GM11168 (cell line): ENCODE measurements around the gene PPP1R14C.

ENCODE experiments used
- in situ Hi-C: fragments of 300-500 bp; cut with MboI; formaldehyde crosslinking; loops from one replicate; pipeline ENCODE4 v1.12.0; 2022; ENCODE audit warnings: low sequenced_read_pairs; ENCODE audit not compliant: unreplicated experiment

Gene PPP1R14C

DNA sequence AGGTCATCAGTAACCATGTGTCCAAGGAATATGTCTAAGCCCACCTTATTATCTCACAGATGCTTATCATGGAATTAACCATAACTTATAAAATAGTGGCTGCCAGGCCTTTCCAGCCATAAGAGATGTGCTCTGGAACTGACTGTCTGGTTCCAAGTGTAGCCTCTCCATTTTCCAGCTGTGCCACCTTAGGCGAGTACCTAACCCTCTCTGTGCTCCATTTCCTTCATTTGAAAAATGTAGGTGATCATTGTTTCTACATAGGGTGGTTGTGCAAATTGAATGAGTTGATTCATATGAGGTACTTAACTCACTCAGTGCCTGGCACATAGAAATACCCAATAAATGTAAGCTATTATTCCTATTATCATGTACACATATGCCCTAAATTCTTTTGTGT, 123.5 kb downstream of the PPP1R14C start:
- in situ Hi-C loops: no loop called here

DNA sequence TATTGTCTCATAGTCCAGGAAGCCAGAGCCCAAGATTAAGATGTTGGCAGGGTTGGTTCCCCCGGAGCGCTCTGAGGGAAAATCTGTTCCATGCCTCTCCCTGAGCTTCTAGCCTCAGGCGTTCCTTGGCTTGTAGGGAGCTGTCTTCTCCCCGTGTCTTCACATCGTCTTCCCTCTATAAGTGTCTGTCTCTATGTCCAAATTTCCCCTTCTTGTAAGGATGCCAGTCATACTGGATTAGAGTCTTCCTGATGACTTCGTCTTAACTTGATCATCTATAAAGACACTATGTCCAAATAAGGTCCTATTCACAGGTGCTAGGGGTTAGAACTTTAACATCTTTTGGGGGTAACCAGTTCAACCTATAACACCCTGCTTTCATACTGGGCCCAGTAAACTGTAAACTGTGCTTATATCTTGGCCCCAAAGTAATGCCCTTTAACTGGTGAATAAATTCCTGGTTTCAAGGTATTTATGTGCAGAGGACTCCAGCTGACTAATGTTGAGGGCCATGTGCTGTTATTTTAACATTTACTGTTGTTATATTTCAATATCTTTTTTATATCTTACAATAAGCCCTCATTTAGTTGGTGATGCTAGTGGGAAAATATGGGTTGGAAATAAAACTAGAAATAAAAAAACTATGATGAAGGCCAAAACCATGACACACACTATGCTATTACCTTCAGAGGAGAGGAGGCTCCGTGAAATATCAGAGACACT, 124.3 kb downstream of the PPP1R14C start:
- in situ Hi-C loops: no loop called here

DNA sequence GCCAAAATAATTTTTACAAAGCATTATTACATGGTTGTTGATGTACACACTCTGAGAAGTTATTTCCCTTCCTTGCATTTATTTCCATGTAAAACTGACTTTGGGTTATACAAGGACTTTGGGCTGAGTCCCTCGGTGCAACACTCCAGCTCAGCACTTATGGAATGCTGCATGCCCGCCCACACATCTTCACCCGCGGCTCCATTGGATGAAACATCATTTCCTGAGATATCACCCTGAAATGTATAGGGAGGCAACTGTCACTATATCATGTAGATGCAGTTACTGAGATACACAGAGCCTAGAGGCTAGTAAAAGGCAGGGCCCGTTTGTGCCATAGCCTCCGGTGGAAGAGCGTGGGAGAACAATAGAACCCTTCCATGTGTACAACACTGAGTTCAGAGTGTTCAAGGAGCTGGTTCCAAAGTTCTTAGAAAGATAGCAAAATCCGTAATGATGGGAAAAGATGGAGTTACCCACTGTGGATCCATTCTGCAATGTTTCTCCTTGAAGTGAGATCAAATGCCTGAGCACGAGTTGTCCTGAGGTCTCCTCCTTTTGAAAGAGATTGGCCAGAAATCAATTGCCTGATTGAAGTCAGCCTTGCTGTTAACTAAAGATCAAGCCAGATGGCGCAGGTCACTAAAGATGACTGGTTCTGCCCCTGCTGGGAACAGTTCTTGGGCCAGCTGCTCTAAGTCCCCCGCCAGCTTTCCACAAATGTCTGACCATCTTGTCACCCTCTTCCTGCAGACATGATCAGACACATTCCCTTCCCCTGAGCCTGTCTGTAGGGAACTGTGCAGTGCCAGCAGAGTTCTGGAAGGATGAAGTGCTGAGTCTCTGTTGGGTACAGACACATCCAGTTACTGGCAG, 125.1 kb downstream of the PPP1R14C start:
- in situ Hi-C loops: no loop called here

DNA sequence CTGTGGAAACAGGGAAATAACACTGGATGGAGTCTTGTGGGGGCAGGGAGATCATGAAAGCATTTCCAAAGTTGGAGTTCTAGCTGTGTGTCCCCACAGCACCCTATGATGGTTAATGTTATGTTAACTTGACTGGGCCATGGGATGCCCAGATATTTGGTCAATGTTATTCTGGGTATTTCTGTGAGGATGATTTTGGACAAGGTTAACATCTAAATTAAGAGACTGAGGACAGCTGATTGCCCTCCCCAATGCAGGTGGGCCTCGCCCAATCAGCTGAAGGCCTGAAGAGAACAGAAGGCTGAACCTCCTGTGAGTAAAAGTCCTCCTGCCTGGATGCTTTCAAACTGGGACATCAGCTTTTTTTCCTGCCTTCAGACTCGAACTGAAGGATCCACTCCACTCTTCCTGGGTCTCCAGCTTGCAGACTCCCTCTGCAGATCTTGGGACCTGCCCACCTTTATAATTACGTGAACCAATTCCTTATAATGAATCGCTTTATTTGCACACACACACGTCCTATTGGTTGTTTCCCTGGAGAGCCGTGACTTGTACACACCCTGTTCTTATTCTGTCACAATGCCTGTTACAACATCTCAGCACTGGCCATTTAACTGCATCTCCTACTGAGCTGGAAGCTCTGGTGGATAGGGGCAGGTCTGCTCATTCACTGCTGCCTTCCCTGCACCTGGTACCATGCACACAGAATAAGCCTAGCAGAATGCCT, 126.4 kb downstream of the PPP1R14C start:
- in situ Hi-C loops: no loop called here

DNA sequence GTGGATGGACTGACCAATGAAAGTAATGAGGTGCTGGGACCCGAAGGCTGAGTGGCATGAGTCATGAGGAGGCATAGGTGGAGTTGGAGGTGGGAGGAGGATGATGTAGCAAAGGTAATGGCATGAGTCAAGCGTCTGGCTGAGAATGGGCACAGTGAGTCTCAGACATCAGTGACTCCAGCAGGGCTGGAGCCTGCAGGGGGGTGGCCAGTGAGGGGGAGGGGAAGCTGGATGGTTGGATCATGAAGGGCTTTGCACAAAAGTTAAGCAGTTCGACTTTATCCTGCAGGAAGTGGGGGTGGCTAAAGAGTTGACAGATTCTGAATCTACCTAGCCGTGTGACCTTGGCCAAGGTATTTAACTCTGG, 127.0 kb downstream of the PPP1R14C start:
- in situ Hi-C loops: no loop called here

DNA sequence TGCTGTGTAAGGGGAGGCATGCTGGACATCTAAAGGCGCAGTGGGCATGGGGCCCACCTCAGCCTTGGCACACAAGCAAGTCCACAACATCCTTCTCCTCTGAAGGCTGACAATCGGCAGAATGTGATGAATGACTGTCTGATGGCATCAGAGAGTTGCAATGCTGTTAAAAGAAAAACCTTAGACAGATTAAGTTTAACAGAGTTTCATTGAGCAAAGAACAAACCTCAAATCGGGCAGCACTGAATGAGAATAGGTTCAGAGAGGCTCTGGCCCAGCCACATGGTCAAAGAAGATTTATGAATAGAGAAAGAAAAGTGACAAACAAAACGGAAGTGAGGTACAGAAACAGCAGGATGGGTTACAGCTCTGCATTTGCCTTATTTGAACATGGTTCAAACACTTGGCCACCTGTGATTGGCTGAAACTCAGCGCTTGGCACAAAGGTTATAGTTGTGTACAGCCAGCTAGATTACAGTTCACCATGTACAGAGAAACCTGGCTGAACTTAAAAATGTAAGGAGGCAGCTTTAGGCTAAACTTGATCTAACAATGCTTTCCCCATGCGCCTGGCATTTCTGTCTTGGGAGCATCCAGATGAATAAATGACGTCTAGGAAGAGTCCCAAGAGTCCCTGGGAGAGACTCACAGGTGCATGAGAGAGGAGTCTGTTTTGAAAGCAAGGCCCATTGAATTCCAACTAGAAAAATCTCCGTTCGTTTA, 127.6 kb downstream of the PPP1R14C start:
- in situ Hi-C loops: no loop called here

DNA sequence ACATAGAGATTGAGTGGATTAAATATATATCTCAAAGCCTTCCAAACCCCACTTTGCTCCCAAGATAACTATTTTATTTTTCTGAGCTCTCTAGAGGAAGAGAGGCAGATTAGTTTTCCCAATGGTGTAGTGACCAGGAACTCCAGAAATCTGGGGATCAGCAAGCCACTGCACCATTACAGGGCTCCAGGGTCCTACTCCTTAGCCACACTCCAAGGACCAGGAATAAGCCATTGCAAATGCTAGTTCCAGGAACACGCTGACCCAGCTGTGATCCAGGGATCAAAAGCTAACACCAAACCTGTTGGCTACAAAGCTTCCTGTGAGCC, 128.3 kb downstream of the PPP1R14C start:
- in situ Hi-C loops: no loop called here

DNA sequence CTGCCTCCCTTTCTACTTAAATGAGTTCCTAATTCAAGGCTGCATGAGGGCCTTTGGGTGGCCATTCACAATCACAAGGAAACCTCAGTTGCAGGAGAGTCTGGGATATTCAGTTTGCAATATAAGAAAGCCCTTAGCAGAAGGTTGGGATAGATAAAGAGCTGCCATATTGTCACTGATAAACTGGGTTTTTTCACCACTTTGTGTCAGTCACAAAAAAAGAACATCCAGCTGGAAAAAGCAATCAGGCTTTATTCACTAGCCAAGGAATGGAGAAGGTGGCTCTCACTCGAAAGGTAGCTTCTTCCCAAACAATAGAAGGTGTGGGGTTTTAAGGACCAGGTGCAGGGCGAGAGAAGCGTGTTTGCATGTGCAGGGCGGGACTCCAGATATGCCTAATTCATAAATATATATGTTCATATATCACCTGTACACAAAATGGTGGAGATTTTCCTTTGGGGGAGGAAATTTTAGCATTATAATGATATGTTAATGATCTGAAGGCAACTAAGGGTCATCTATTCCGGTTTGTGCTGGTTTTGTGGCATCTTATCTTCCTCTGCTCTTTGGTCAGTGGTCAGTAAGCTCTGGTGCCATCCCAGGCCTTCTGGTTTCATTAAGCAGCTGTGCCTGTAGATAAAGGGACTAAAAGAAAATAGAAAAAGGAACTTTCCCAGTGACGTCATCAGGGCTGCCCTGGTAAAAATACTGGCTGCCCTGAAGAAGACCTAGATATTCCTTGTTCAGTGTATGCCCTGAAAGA, 128.8 kb downstream of the PPP1R14C start:
- in situ Hi-C loops: no loop called here

DNA sequence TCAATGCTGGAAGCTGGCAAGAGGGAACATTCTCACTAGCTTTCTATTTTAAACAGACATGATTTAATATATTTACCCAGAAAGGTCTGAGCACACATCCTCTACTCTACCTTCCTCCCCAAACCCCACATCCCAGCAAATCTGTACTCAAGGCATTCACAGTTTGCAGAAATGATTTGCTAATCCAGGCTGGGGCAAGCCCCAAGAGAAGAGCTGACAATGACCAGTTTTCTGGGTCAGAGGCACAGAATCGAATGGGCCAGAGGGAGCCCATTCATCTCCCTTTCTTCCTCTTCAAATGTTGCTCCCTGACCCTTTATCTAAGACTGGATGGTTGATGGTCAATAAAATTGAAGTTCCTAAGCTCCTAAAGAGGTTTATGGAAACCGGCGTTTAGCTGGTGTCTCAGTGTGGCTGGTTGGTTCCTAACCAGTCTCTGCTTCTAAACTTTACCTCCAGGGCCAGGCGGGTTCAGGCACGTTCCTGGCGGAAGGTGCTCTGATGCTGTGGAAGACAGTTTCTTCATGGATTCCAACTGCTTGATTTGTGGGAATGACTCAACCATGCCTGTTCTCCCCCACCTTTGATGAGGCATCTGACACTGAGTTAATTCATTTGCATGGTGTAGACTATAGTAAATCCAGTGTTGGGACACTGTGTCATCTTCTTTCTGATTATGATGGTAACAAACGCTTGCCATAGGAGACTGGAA, 129.6 kb downstream of the PPP1R14C start:
- in situ Hi-C loops: no loop called here

DNA sequence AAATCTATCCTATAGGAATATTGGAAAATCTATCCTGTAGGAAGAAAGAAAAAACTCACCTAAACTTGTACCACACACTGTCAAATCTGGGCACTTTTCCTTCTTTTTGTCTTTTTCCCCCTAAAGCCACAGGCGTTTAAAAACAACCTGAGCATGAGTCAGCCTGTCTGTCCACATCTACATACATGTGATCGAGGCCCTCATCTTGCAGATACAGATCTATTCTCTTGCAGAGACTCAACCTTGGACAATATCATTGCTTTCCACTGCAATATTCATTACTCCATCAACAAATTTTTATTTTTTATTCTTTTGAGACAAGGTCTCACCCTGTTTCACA, 130.1 kb downstream of the PPP1R14C start:
- in situ Hi-C loops: no loop called here

DNA sequence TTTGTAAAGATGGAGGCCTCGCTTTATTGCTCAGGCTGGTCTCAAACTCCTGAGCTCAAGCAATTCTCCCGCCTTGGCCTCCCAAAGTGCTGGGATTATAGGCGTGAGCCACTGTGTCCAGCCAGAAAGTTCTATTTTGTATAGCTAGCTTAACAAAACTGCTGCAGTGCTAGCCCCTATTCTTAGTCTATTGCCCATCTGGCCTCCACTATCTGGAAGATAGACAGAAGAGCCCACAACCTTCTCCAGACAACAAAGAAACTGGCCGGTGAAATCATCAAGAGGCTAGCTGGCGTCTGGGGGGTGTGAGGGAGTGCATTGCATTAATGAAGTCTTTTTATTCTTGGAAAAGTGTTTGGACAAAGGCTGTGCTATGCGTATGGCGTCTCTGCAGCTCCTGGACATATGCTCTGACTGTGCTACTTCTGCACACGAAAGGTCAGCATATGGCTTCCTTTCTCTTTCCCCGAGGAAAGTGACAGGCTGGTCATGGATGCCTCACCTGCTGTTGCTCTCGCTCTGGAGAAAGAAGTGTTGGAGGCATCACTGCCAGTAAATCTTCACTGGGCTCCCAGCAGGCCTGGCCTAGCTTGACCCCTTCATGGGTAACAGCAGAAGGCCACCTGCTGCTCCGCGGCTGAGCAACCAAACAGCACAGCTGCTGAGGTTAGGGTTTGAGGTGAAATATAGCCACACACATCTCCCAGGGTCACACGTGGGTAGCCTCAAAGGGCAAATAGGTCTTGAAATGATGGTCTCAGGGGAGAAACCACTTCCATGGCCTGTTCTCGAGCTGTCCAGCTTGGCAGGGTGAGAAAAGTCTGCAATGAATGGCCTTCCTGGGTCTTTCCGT, 130.8 kb downstream of the PPP1R14C start:
- in situ Hi-C loops: no loop called here

DNA sequence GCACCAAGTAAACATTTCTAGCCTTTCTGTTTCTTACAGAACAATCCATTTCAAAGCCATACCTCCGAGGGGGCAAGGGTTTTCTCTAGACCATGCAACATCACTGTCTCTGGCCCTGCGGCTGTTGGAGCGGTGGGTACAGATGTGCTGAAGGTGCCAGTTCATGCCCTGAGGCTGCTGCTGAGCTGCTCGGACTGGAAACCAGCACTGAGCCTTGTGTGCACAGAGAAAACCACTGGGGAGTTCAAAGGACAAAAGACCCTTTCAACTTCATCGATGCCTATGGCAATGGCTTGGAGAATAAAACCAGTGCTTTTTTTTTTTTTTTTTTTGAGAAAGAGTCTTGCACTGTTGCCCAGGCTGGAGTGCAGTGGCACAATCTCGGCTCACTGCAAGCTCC, 132.6 kb downstream of the PPP1R14C start:
- in situ Hi-C loops: no loop called here

DNA sequence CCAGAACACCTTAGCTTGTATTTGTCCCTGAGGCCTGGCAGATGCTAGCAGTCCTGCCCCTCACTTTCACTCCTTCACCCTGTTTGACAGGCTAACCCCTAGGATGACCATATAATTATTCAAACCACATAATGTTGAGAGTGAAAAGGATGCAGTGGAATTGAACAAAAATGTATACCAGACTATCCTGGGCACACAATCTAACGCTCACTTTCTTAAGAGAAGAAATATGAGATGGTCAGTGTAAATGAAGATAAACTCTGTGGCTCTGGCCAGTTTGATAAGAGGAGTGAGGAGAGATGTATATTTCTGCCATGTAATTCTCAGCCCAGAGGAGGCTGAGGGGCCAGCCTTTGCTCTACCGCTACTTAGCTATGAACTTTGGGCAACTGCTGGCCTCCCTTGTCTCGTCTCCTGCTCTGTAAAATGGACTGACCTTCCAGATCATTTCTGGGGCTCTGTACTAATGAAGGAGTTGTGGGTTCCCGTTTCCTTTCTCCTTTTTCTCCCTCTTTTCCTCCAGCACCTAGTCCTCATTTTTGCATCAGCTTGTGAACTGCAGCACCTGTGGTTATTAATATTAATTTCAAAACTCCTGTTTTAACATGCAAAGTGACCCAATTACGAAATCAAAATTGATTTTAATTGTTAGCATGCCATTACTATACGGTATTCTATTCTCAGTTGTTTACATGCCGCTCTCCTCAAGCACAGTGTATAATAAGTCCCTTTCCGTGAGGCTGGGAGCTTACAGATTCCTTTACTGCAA, 133.5 kb downstream of the PPP1R14C start:
- in situ Hi-C loops: no loop called here

DNA sequence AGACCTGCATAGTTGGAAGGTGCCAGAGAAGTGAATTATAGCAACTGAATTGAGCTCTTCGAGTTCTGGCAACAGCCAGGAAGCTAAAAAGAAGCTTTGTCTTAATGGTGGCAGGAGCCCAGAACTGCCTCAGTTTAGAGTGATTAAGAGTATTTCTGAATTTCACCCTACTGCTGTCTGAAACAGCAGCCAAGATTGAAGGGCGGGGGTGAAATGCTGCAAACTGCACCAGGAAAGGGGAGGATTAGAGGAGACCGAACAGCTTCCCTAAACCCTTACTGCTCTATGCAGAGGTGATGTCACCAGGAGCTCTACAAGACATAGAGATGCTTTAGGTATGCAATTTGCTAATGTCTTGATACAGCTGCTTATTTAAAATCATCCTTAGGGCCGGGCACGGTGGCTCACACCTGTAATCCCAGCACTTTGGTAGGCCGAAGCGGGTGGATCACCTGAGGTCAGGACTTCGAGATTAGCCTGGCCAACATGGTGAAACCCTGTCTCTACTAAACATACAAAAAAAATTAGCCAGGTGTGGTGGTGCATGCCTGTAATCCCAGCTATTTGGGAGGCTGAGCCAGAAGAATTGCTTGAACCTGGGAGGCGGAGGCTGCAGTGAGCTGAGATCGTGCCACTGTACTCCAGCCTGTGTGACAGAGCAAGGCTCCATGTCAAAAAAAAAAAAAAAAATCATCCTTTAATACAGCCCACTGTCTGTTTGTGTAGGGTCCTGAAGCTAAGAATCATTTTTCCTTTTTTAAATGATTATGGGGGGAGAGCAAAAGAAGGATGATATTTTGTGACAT, 134.3 kb downstream of the PPP1R14C start:
- in situ Hi-C loops: no loop called here

DNA sequence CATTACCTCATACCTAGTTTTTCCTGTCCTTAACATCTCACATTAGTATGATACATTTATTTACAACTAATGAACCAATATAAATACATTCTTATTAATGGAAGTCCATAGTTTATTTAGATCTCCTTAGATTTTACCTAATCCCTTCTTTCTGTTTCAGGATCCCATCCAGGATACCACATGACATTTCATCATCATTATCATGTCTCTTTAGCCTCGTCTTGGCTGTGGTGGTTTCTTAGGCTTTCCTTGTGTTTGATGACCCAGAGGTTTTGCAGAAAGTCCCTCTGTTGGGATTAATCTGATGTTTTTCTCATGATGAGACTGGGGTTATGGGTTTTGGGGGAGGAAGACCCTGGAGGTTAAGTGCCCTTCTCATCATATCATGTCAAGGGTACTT, 136.7 kb downstream of the PPP1R14C start:
- in situ Hi-C loops: no loop called here

DNA sequence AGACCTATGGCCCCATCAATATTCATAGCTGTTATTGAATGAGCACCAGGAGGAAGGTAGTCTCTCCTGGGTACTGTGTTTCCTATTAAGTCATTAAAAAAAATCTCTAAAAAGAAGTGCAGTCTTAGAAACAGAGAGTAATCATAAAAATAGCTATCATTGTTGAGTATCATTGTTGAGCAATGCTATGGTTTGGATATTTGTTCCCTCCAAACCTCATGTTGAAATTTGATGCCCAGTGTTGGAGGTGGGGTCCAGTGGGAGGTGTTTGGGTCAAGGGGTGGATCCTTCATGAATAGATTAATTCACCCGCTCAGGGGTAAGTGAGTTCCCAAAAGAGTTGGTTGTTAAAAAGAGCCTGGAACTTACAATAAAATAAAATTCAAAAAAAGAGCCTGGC, 137.9 kb downstream of the PPP1R14C start:
- in situ Hi-C loops: no loop called here

DNA sequence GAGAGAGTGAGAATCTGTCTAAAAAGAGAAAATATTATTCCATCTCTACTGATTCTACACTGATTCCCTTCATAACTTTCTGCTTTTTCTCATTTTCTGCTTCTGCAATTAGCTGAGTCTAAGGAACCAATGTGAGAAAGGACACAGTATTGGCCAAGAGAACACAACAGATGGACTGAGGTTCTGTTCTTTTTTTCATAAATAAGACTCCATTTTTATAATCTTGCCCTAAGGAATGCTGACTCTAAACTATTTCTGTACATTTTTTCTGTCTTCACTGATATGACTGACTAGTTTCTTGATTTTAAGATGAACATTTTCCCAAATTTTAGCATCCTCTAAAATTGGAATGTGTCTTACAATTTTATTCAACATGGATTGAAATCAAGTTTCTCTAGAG, 138.9 kb downstream of the PPP1R14C start:
- in situ Hi-C loops: no loop called here
